Activated B cell treated with CpG ODN at 0.5 μM for 24 hours (primary cell): ENCODE results near the gene TRIM41. TPM values are rescaled to one million over a fixed set of nuclear protein-coding genes. Genes with fewer than 3 reads are reported as not detected.
"Not testable (repeated sequence)": the region's sequence is repeated elsewhere in the genome, so short reads cannot be mapped to it uniquely, and the experiment has no call there.

ENCODE experiments used
- ATAC-seq: fragments of 200-7000 bp; cut with Tn5 transposase; one replicate; pipeline ENCODE4 v1.10.0; 2021; ENCODE audit warnings: low read depth, mild to moderate bottlenecking, moderate library complexity
- CTCF ChIA-PET: fragments of 350-600 bp; sonication (Branson Sonifier 250); formaldehyde crosslinking; loops from one replicate; lab custom pipeline; 2021; ENCODE audit warnings: antibody characterized with exemption; lab: Charles Lee
- POLR2A ChIA-PET: fragments of 350-600 bp; sonication (Branson Sonifier 250); formaldehyde crosslinking; loops from one replicate; lab custom pipeline; 2021; ENCODE audit warnings: antibody characterized with exemption; lab: Charles Lee
- DNase-seq: peaks from one replicate; pipeline ENCODE4 v3.0.0; 2022
- H3K27ac Mint-ChIP-seq: one replicate; pipeline ENCODE4 v1.8.0; 2020; ENCODE audit warnings: mixed read lengths
- H3K27me3 Mint-ChIP-seq: one replicate; pipeline ENCODE4 v1.8.0; 2021; ENCODE audit warnings: mixed read lengths
- H3K36me3 Mint-ChIP-seq: one replicate; pipeline ENCODE4 v1.8.0; 2021; ENCODE audit warnings: low read depth, mixed read lengths
- H3K4me1 Mint-ChIP-seq: one replicate; pipeline ENCODE4 v1.8.0; 2021; ENCODE audit warnings: mixed read lengths
- H3K4me3 Mint-ChIP-seq: one replicate; pipeline ENCODE4 v1.8.0; 2020; ENCODE audit warnings: mild to moderate bottlenecking, mixed read lengths
- H3K9me3 Mint-ChIP-seq: one replicate; pipeline ENCODE4 v1.8.0; 2020; ENCODE audit warnings: mixed read lengths
- CTCF ChIP-seq: fragments of 200-600 bp; IDR thresholded peaks from one replicate; pipeline ENCODE4 v1.8.0; 2022; ENCODE audit warnings: antibody characterized with exemption, mild to moderate bottlenecking
- intact Hi-C: fragments of 100-400 bp; cut with micrococcal nuclease; formaldehyde crosslinking; loops from one replicate; pipeline ENCODE4 v1.15.1; 2024
- total RNA-seq: library from RNA; stranded (reverse); gene quantifications from 2 replicates; pipeline ENCODE4 v1.2.3, GENCODE V29; 2022

TRIM41 gene
- total RNA-seq, result 34.9 and 39.6 TPM in 2 replicates

- DNase-seq (peak; percentile 98), ATAC-seq (peak; percentile 67)
- peak within 1 kb of the TSS; percentile 95 for H3K4me3 Mint-ChIP-seq
- H3K4me1 Mint-ChIP-seq, result peaks cover 51% of the 10 kb centered on the region
- ChIA-PET CTCF (interaction anchor here (1.0 to 1.6 kb wide), 4 partner anchors 16 to 38 kb away, joined by 3 to 7 read pairs (median 3); partner anchors contain the start of genes RACK1 and TRIM52), POLR2A (interaction anchor here (0.5 to 6.1 kb wide), 24 partner anchors 12 to 466 kb away, joined by 3 to 177 read pairs (median 8); partner anchors contain the start of genes MGAT1, RACK1, TRIM52 and TRIM7)
- intact Hi-C loops, result loop anchor here (1.0 to 10.0 kb wide), 8 partner anchors 20 to 421 kb away; partner anchors contain the start of genes MGAT1, RACK1, TRIM52 and ZFP62
- no peaks in the 10 kb centered on the region for H3K9me3 Mint-ChIP-seq
- H3K27ac Mint-ChIP-seq, result peak within 1 kb of the TSS; percentile 98
- H3K27me3 Mint-ChIP-seq, result peaks cover 6% of the 10 kb centered on the region
- no peak for TF ChIP-seq CTCF
- peaks cover 20% of the 10 kb centered on the region for H3K36me3 Mint-ChIP-seq
Observed at GRCh38 chr5:181223058-181223728, at the start of gene TRIM41. TSS of gene TRIM41 (plus strand) at chr5:181223281. CDS start at chr5:181224000, 719 bp downstream.

GRCh38 chr5:181173420-181174342, 49.4 kb upstream of the TRIM41 start:
- CTCF ChIA-PET, result interaction anchor here (0.6 to 2.0 kb wide), 6 partner anchors 11 to 63 kb away, joined by 3 to 6 read pairs (median 4); no protein-coding TSS in a partner anchor
- intact Hi-C loops, result loop anchor here (1.0 to 5.0 kb wide), 3 partner anchors 9 to 76 kb away; no protein-coding TSS in a partner anchor
- peaks cover 16% of the 10 kb centered on the region for H3K27me3 Mint-ChIP-seq

GRCh38 chr5:181176254-181176952, 46.7 kb upstream of the TRIM41 start:
- H3K36me3 Mint-ChIP-seq, result no peaks in the 10 kb centered on the region
- no peak for ATAC-seq
- CTCF ChIA-PET, result no interaction called here
- H3K9me3 Mint-ChIP-seq, result no peaks in the 10 kb centered on the region
- no peak overlapping the region for H3K27ac Mint-ChIP-seq
- intact Hi-C loops, result no loop called here
- TF ChIP-seq CTCF, result no peak
- no peak overlapping the region for H3K4me3 Mint-ChIP-seq
- POLR2A ChIA-PET, result interaction anchor here (1.1 kb wide), 1 partner anchor 9 kb away, joined by 3 read pairs; no protein-coding TSS in a partner anchor
- DNase-seq, result no peak
- H3K27me3 Mint-ChIP-seq, result peaks cover 2% of the 10 kb centered on the region
- H3K4me1 Mint-ChIP-seq, result peaks cover 16% of the 10 kb centered on the region

More at GRCh38 chr5:181173420-181174342, 49.4 kb upstream of the TRIM41 start:
- ATAC-seq (peak; percentile 76), DNase-seq (peak; percentile 40)
- Mint-ChIP-seq H3K27ac (peak overlapping the region; percentile 78), H3K9me3 (no peaks in the 10 kb centered on the region), H3K36me3 (no peaks in the 10 kb centered on the region), H3K4me1 (peaks cover 33% of the 10 kb centered on the region), H3K4me3 (peak overlapping the region; percentile 83)
- no peak for TF ChIP-seq CTCF
- POLR2A ChIA-PET, result interaction anchor here (0.5 to 1.8 kb wide), 8 partner anchors 10 to 123 kb away, joined by 3 to 14 read pairs (median 4); partner anchors contain the start of genes TRIM41 and TRIM7

- peaks cover 20% of the 10 kb centered on the region for H3K4me1 Mint-ChIP-seq
- H3K4me3 Mint-ChIP-seq, ATAC-seq, H3K27ac Mint-ChIP-seq, DNase-seq, H3K27me3 Mint-ChIP-seq, intact Hi-C loops, CTCF ChIA-PET, H3K36me3 Mint-ChIP-seq, H3K9me3 Mint-ChIP-seq: not testable (repeated sequence)
- POLR2A ChIA-PET, result interaction anchor here (0.7 to 1.1 kb wide), 2 partner anchors 8 to 84 kb away, joined by 3 to 4 read pairs; no protein-coding TSS in a partner anchor
Observed at GRCh38 chr5:181177559-181177958, 45.5 kb upstream of the TRIM41 start.
